ENCODE measurements around the gene GLIS1.

DNA sequence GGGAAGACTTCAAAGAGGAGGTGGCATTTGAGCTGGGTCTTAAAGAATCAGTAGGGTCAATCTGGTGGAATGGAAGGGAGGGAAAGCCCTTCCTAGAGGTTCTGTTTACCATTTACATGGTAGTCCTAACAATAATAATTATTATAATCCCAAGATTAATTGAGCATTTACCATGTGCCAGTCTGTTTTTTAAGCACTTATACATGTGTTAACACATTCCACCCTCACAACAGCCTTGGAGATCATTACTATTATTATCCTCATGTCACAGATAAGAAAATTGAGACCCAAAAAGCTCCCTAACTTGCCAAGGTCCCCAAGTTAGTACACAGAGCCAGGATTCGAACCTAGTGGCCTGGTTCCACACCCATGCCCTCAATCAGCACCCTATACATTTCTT is 10.8 kb downstream of the GLIS1 start:
- TF ChIP-seq POLR2A (IDR thresholded peaks at IDR 0.05) (no peak), EP300 (IDR thresholded peaks at IDR 0.05) (no peak)
- TF ChIP-seq, protein P1, sequence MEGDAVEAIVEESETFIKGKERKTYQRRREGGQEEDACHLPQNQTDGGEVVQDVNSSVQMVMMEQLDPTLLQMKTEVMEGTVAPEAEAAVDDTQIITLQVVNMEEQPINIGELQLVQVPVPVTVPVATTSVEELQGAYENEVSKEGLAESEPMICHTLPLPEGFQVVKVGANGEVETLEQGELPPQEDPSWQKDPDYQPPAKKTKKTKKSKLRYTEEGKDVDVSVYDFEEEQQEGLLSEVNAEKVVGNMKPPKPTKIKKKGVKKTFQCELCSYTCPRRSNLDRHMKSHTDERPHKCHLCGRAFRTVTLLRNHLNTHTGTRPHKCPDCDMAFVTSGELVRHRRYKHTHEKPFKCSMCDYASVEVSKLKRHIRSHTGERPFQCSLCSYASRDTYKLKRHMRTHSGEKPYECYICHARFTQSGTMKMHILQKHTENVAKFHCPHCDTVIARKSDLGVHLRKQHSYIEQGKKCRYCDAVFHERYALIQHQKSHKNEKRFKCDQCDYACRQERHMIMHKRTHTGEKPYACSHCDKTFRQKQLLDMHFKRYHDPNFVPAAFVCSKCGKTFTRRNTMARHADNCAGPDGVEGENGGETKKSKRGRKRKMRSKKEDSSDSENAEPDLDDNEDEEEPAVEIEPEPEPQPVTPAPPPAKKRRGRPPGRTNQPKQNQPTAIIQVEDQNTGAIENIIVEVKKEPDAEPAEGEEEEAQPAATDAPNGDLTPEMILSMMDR (IDR thresholded peaks at IDR 0.05): no peak
